K562 (cell line): ENCODE data around the gene C1orf50.

ENCODE experiments used
- POLR2AphosphoS5 ChIP-seq: IDR thresholded peaks from 2 replicates; pipeline ENCODE4 v1.6.1; 2011; ENCODE audit warnings: mild to moderate bottlenecking, low read depth, low read length, moderate library complexity; ENCODE audit not compliant: control insufficient read depth, insufficient read depth
- ZBTB33 ChIP-seq: sonication (generic); formaldehyde crosslinking; IDR thresholded peaks from 2 replicates; pipeline ENCODE4 v1.8.1; 2023; ENCODE audit warnings: mild to moderate bottlenecking, missing genetic modification reagents

- no peak for TF ChIP-seq POLR2AphosphoS5
- TF ChIP-seq ZBTB33 (CRISPR knock-in tag) = no peak
Observed at GRCh38 chr1:42753070-42753469, 14.0 kb upstream of the C1orf50 start.
